Measurements from ENCODE around the gene OPHN1.

The OPHN1 gene

GRCh38 chrX:68292471-68292870 is 140.8 kb downstream of the OPHN1 start:
- TF ChIP-seq FOXP2 (optimal IDR thresholded peaks at IDR 0.05; ENCODE audit: borderline replicate concordance, extremely low read depth, extremely low read length, insufficient read depth) (no peak), SIN3A (IDR thresholded peaks at IDR 0.05; ENCODE audit: borderline replicate concordance, insufficient read depth, low read length) (no peak), POLR2AphosphoS5 (IDR thresholded peaks at IDR 0.05; ENCODE audit: low read depth, low read length) (no peak), REST (IDR thresholded peaks at IDR 0.05; ENCODE audit: insufficient read depth in 1 of 2, low read depth in 2 of 2, low read length in 2 of 2) (no peak), TAF1 (IDR thresholded peaks at IDR 0.05; ENCODE audit: borderline replicate concordance, insufficient read depth, low read length) (no peak)

GRCh38 chrX:68288127-68288526 is 145.2 kb downstream of the OPHN1 start:
- TF ChIP-seq REST (IDR thresholded peaks at IDR 0.05; ENCODE audit: insufficient read depth in 1 of 2, low read depth in 2 of 2, low read length in 2 of 2), result no peak
- TF ChIP-seq TAF1 (IDR thresholded peaks at IDR 0.05; ENCODE audit: borderline replicate concordance, insufficient read depth, low read length), result no peak
- no peak for TF ChIP-seq FOXP2 (optimal IDR thresholded peaks at IDR 0.05; ENCODE audit: borderline replicate concordance, extremely low read depth, extremely low read length, insufficient read depth)
- TF ChIP-seq SIN3A (IDR thresholded peaks at IDR 0.05; ENCODE audit: borderline replicate concordance, insufficient read depth, low read length), result no peak
- no peak for TF ChIP-seq POLR2AphosphoS5 (IDR thresholded peaks at IDR 0.05; ENCODE audit: low read depth, low read length)

- TF ChIP-seq REST (IDR thresholded peaks at IDR 0.05; ENCODE audit: insufficient read depth in 1 of 2, low read depth in 2 of 2, low read length in 2 of 2) (no peak), POLR2AphosphoS5 (IDR thresholded peaks at IDR 0.05; ENCODE audit: low read depth, low read length) (no peak), TAF1 (IDR thresholded peaks at IDR 0.05; ENCODE audit: borderline replicate concordance, insufficient read depth, low read length) (no peak), FOXP2 (optimal IDR thresholded peaks at IDR 0.05; ENCODE audit: borderline replicate concordance, extremely low read depth, extremely low read length, insufficient read depth) (no peak), SIN3A (IDR thresholded peaks at IDR 0.05; ENCODE audit: borderline replicate concordance, insufficient read depth, low read length) (no peak)
Observed at GRCh38 chrX:68287419-68287818, 145.9 kb downstream of the OPHN1 start.

GRCh38 chrX:68286980-68287379 is 146.3 kb downstream of the OPHN1 start:
- no peak for TF ChIP-seq TAF1 (IDR thresholded peaks at IDR 0.05; ENCODE audit: borderline replicate concordance, insufficient read depth, low read length)
- no peak for TF ChIP-seq FOXP2 (optimal IDR thresholded peaks at IDR 0.05; ENCODE audit: borderline replicate concordance, extremely low read depth, extremely low read length, insufficient read depth)
- TF ChIP-seq POLR2AphosphoS5 (IDR thresholded peaks at IDR 0.05; ENCODE audit: low read depth, low read length), result no peak
- no peak for TF ChIP-seq REST (IDR thresholded peaks at IDR 0.05; ENCODE audit: insufficient read depth in 1 of 2, low read depth in 2 of 2, low read length in 2 of 2)
- no peak for TF ChIP-seq SIN3A (IDR thresholded peaks at IDR 0.05; ENCODE audit: borderline replicate concordance, insufficient read depth, low read length)

GRCh38 chrX:68286076-68286475 is 147.2 kb downstream of the OPHN1 start:
- TF ChIP-seq POLR2AphosphoS5 (IDR thresholded peaks at IDR 0.05; ENCODE audit: low read depth, low read length), result no peak
- no peak for TF ChIP-seq REST (IDR thresholded peaks at IDR 0.05; ENCODE audit: insufficient read depth in 1 of 2, low read depth in 2 of 2, low read length in 2 of 2)
- no peak for TF ChIP-seq FOXP2 (optimal IDR thresholded peaks at IDR 0.05; ENCODE audit: borderline replicate concordance, extremely low read depth, extremely low read length, insufficient read depth)
- no peak for TF ChIP-seq TAF1 (IDR thresholded peaks at IDR 0.05; ENCODE audit: borderline replicate concordance, insufficient read depth, low read length)
- TF ChIP-seq SIN3A (IDR thresholded peaks at IDR 0.05; ENCODE audit: borderline replicate concordance, insufficient read depth, low read length), result no peak
